ENCODE data around the gene BSCL2.

- TF ChIP-seq CTCF (IDR thresholded peaks at IDR 0.05; ENCODE audit: low read depth, low read length, poor library complexity, severe bottlenecking), result no peak
- TF ChIP-seq EZH2phosphoT487 (IDR thresholded peaks at IDR 0.05; ENCODE audit: borderline replicate concordance, low read length), result no peak
These were observed 19.6 kb upstream of the BSCL2 start for GRCh38 chr11:62726915-62727164.
